D341Med (cell line): ENCODE results near the gene THADA.
"Not testable (repeated sequence)": the region's sequence is repeated elsewhere in the genome, so short reads cannot be mapped to it uniquely, and the experiment has no call there.

ENCODE experiments used
- DNase-seq: peaks from one replicate; pipeline ENCODE4 v3.0.0; 2012; ENCODE audit warnings: low spot score

Gene THADA

GRCh38 chr2:43605079-43605655 lies 9.3 kb upstream of the THADA start:
- peak; percentile 54 for DNase-seq

- no peak for DNase-seq
These were observed 8.8 kb upstream of the THADA start for GRCh38 chr2:43604674-43605073.

GRCh38 chr2:43600596-43600995 lies 4.8 kb upstream of the THADA start:
- not testable (repeated sequence) for DNase-seq

- no peak for DNase-seq
These were observed 963 bp downstream of the THADA start for GRCh38 chr2:43594875-43595274.

- DNase-seq, result no peak
These were observed 2.6 kb downstream of the THADA start for GRCh38 chr2:43593254-43593653.

GRCh38 chr2:43592443-43592842 lies 3.4 kb downstream of the THADA start:
- DNase-seq, result no peak

- no peak for DNase-seq
These were observed 10.1 kb downstream of the THADA start for GRCh38 chr2:43585708-43586107.

- DNase-seq, result no peak
These were observed 16.4 kb downstream of the THADA start for GRCh38 chr2:43579275-43579981.

- peak; percentile 58 for DNase-seq
These were observed 18.6 kb downstream of the THADA start for GRCh38 chr2:43576981-43577892.

- DNase-seq, result no peak
These were observed 23.6 kb downstream of the THADA start for GRCh38 chr2:43572244-43572643.

- no peak for DNase-seq
These were observed 25.9 kb downstream of the THADA start for GRCh38 chr2:43569921-43570320.

- no peak for DNase-seq
These were observed 27.6 kb downstream of the THADA start for GRCh38 chr2:43568228-43568627.

- DNase-seq, result no peak
These were observed 29.4 kb downstream of the THADA start for GRCh38 chr2:43566461-43566729.

GRCh38 chr2:43563679-43564078 lies 32.2 kb downstream of the THADA start:
- DNase-seq, result no peak

- DNase-seq, result no peak
These were observed 35.6 kb downstream of the THADA start for GRCh38 chr2:43560231-43560547.

GRCh38 chr2:43559391-43560230 lies 36.2 kb downstream of the THADA start:
- no peak for DNase-seq

GRCh38 chr2:43557196-43557595 lies 38.6 kb downstream of the THADA start:
- DNase-seq, result no peak

GRCh38 chr2:43556256-43556655 lies 39.6 kb downstream of the THADA start:
- no peak for DNase-seq

GRCh38 chr2:43553341-43553855 lies 42.4 kb downstream of the THADA start:
- DNase-seq, result no peak

- DNase-seq, result no peak
These were observed 43.8 kb downstream of the THADA start for GRCh38 chr2:43551990-43552389.

GRCh38 chr2:43548381-43548780 lies 47.5 kb downstream of the THADA start:
- DNase-seq, result not testable (repeated sequence)

GRCh38 chr2:43542285-43542933 lies 53.4 kb downstream of the THADA start:
- peak; percentile 35 for DNase-seq
